Muscle layer of colon (tissue), 2 donors: Measurements from ENCODE around the gene TOX2.

ENCODE experiments used
- H3K27ac ChIP-seq: one replicate; pipeline ENCODE4 v1.7.0; 2013; ENCODE audit warnings: low read depth, mild to moderate bottlenecking, low read length, moderate library complexity
- H3K27me3 ChIP-seq, 2 donors: one replicate each; pipeline ENCODE4 v1.7.0; 2013; ENCODE audit warnings: low read length in 2 of 2, mild to moderate bottlenecking in 2 of 2; ENCODE audit not compliant: insufficient read depth in 2 of 2, control insufficient read depth in 1 of 2
- H3K36me3 ChIP-seq: one replicate; pipeline ENCODE4 v1.7.0; 2013; ENCODE audit warnings: mild to moderate bottlenecking, low read length; ENCODE audit not compliant: insufficient read depth
- H3K4me1 ChIP-seq: one replicate; pipeline ENCODE4 v1.7.0; 2013; ENCODE audit warnings: mild to moderate bottlenecking, low read length; ENCODE audit not compliant: insufficient read depth
- H3K4me3 ChIP-seq, 2 donors: one replicate each; pipeline ENCODE4 v1.7.0; 2013; ENCODE audit warnings: low read length in 2 of 2, low read depth in 1 of 2, mild to moderate bottlenecking in 1 of 2, moderate library complexity in 1 of 2
- H3K9ac ChIP-seq: one replicate; pipeline ENCODE4 v1.7.0; 2013; ENCODE audit warnings: low read length
- H3K9me3 ChIP-seq: one replicate; pipeline ENCODE4 v1.7.0; 2013; ENCODE audit warnings: mild to moderate bottlenecking, low read length
- donor health status: abdominal sarcoma.
- donor health status: Adenocarcinoma of cecum.

Gene TOX2

DNA sequence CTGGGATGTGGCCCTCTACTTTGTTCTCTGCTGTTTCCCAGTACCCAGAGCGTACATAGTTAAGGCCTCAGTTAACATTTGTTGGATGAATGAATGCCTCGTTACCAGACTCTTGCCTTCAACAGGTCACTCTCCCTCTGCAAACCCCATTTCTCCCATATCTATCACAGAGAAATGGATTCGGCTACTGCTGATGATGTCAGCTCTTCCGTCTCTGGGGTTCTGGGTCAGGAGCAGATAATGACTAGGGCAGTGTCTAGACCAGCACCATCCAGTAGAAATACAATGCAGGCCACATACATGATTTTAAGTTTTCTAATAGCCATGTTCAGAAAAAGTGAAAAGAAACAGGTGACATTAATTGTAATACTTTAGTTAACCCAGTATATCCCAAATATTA is 47.9 kb downstream of the TOX2 start:
- H3K27ac ChIP-seq: no peak overlapping the region

DNA sequence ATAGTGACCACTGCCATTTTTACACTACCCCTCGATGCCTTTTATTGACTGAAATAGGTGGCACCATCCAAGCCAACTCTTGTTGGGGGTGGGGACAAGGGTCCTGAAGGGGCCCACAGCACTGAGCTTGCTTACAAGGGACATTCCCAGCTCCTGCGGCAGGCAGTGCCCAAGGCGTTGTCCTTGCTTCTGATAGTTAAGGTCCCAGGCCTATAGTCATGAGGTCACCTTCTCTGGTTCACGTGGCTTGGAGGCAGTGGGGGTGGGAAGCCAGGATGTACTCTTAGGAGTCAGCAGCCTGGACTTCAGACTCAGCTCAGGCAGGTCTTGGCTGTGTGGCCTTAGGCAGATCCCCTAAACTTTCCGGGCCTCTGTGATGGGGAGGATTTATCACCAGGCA is 48.6 kb downstream of the TOX2 start:
- Histone ChIP-seq H3K36me3 (no peaks in the 10 kb centered on the region), H3K9ac (no peak overlapping the region), H3K9me3 (no peaks in the 10 kb centered on the region), H3K27me3 (no peaks in the 10 kb centered on the region), H3K4me1 (peaks cover 11% of the 10 kb centered on the region), H3K27ac (no peak overlapping the region), H3K4me3 (no peak overlapping the region)

More for the DNA sequence above, 47.9 kb downstream of the TOX2 start:
- H3K4me3 ChIP-seq: no peak overlapping the region
- no peaks in the 10 kb centered on the region for H3K9me3 ChIP-seq
- H3K9ac ChIP-seq: no peak overlapping the region
- no peaks in the 10 kb centered on the region for H3K27me3 ChIP-seq
- H3K4me1 ChIP-seq: peaks cover 11% of the 10 kb centered on the region
- no peaks in the 10 kb centered on the region for H3K36me3 ChIP-seq

- H3K27me3 ChIP-seq: no peaks in the 10 kb centered on the region
- H3K36me3 ChIP-seq: no peaks in the 10 kb centered on the region
- no peak overlapping the region for H3K9ac ChIP-seq
- H3K27ac ChIP-seq: no peak overlapping the region
- H3K4me3 ChIP-seq: no peak overlapping the region
- no peaks in the 10 kb centered on the region for H3K9me3 ChIP-seq
- peaks cover 5% of the 10 kb centered on the region for H3K4me1 ChIP-seq
Observed at GRCh38 chr20:43963872-43964791, 49.5 kb downstream of the TOX2 start.

DNA sequence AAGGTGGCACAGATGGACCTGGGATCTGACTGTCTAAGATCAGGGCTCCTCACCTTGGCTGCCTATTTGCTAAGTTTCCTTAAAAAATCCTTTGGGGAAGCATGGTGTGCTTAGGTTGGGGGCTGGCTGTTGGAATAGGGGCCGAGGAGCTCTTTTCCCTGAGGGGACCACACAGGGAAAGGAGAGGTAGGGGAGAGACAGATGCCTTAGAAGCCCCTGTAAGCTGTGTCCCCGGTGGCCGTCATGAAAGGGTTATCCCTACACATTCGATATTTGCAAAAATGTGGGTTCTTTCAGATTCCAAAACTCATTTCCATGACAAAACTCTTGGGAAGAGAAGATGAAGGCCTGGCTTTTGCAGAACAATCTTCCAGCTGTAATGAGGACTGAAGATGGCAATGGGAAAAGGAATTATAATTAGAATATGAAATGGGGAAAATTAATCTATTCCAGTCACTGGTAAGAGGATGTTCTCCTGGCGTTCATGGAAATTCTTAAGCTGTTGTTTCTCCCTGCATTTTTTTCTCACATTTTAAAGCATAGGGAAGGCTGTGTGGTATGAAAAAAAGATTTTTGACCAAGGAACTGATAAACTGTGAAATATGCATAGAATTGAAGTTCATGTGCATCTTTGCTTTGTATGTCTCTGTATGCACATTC is 53.8 kb downstream of the TOX2 start:
- Histone ChIP-seq H3K36me3 (no peaks in the 10 kb centered on the region), H3K9me3 (no peaks in the 10 kb centered on the region), H3K4me3 (no peak overlapping the region), H3K4me1 (no peaks in the 10 kb centered on the region), H3K27me3 (no peaks in the 10 kb centered on the region), H3K9ac (no peak overlapping the region), H3K27ac (no peak overlapping the region)

- Histone ChIP-seq H3K9me3 (no peaks in the 10 kb centered on the region), H3K4me3 (no peak overlapping the region), H3K4me1 (no peaks in the 10 kb centered on the region), H3K36me3 (no peaks in the 10 kb centered on the region), H3K27ac (no peak overlapping the region), H3K9ac (no peak overlapping the region), H3K27me3 (no peaks in the 10 kb centered on the region)
Observed at GRCh38 chr20:43969028-43969447, 54.4 kb downstream of the TOX2 start.

DNA sequence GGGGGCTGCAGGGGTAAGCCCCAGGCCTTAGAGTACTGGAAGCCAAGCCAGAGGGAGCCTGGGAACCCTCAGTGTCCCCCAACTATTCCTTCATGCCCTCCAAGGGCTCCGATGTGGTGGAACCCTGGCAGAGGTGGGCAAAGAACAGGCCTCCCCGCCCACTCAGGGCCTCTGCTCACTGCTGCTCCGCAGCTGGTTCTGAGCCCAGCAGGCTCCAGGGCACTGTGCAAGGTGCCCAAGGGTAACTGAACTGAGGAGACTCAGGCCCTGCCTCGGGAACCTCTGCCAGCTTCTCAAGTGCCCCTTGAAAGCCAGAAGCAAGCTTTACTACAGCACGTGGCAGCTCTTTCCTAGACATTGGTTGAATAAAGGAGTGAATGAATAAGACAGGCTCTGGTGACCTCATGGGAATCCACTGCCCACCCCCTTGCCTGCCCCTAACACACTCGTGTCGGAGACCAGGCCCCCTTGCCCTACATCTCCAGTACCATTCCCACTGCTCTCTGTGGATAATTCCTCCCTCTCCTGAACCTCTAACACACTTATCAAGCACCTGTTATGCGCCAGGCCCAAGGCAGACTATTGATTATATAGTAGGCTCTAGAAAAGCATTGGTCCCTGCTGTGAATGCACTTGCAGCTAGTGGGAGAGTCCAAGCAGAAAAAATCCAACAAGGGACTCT is 55.0 kb downstream of the TOX2 start:
- H3K4me1 ChIP-seq: no peaks in the 10 kb centered on the region
- H3K27me3 ChIP-seq: no peaks in the 10 kb centered on the region
- H3K27ac ChIP-seq: no peak overlapping the region
- no peaks in the 10 kb centered on the region for H3K9me3 ChIP-seq
- H3K9ac ChIP-seq: no peak overlapping the region
- no peaks in the 10 kb centered on the region for H3K36me3 ChIP-seq
- no peak overlapping the region for H3K4me3 ChIP-seq

DNA sequence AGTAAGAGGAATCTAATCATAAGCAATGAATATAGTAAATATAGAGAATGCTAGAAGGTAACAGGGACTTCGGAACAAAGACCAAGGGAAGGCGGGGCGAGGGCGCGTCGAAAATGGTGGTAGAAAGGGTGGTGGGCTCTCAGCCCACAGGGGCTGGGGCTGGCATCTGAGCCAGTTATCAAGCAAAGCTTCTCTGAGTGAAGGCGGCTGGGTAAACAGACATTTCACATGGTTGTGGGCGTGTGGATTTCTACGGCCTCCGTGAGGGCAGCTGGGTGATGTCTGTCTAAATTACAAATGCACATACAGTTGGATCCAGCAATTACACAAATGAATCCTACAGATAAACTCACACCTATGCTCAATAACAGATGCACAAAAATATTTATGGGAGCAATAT is 56.6 kb downstream of the TOX2 start:
- H3K9ac ChIP-seq: no peak overlapping the region
- no peaks in the 10 kb centered on the region for H3K9me3 ChIP-seq
- no peak overlapping the region for H3K4me3 ChIP-seq
- H3K27ac ChIP-seq: no peak overlapping the region
- H3K4me1 ChIP-seq: no peaks in the 10 kb centered on the region
- H3K36me3 ChIP-seq: no peaks in the 10 kb centered on the region
- H3K27me3 ChIP-seq: no peaks in the 10 kb centered on the region

GRCh38 chr20:43972051-43972450 is 57.4 kb downstream of the TOX2 start:
- Histone ChIP-seq H3K4me3 (no peak overlapping the region), H3K9me3 (no peaks in the 10 kb centered on the region), H3K4me1 (no peaks in the 10 kb centered on the region), H3K36me3 (no peaks in the 10 kb centered on the region), H3K27ac (no peak overlapping the region), H3K27me3 (no peaks in the 10 kb centered on the region), H3K9ac (no peak overlapping the region)

- no peaks in the 10 kb centered on the region for H3K27me3 ChIP-seq
- no peaks in the 10 kb centered on the region for H3K36me3 ChIP-seq
- H3K4me1 ChIP-seq: no peaks in the 10 kb centered on the region
- H3K27ac ChIP-seq: no peak overlapping the region
- no peak overlapping the region for H3K9ac ChIP-seq
- H3K9me3 ChIP-seq: no peaks in the 10 kb centered on the region
- no peak overlapping the region for H3K4me3 ChIP-seq
Observed at GRCh38 chr20:43972692-43973091, 58.0 kb downstream of the TOX2 start.

- Histone ChIP-seq H3K27ac (no peak overlapping the region), H3K4me1 (no peaks in the 10 kb centered on the region), H3K36me3 (no peaks in the 10 kb centered on the region)
Observed at GRCh38 chr20:43973231-43973630, 58.6 kb downstream of the TOX2 start.

GRCh38 chr20:43973671-43974450 is 59.2 kb downstream of the TOX2 start:
- no peak overlapping the region for H3K27ac ChIP-seq
- no peaks in the 10 kb centered on the region for H3K27me3 ChIP-seq
- H3K9me3 ChIP-seq: no peaks in the 10 kb centered on the region
- no peak overlapping the region for H3K9ac ChIP-seq
- H3K4me1 ChIP-seq: no peaks in the 10 kb centered on the region
- no peak overlapping the region for H3K4me3 ChIP-seq
- no peaks in the 10 kb centered on the region for H3K36me3 ChIP-seq

More at GRCh38 chr20:43973231-43973630, 58.6 kb downstream of the TOX2 start:
- no peaks in the 10 kb centered on the region for H3K27me3 ChIP-seq
- H3K9me3 ChIP-seq: no peaks in the 10 kb centered on the region
- no peak overlapping the region for H3K4me3 ChIP-seq
- no peak overlapping the region for H3K9ac ChIP-seq
